Stimulated activated CD8-positive, alpha-beta memory T cell treated with anti-CD3 and anti-CD28 coated beads, Interleukin-7, amount 100 ng/mL, for 4 hours (primary cell): ENCODE measurements around the gene NKPD1.
"Not testable (repeated sequence)": the region's sequence is repeated elsewhere in the genome, so short reads cannot be mapped to it uniquely, and the experiment has no call there.

Experiments used
- DNase-seq, 2 donors: peaks; one replicate each; pipeline ENCODE4 v3.0.0-alpha.2; 2020; ENCODE audit warnings: low read depth in 2 of 2

NKPD1 gene

DNA sequence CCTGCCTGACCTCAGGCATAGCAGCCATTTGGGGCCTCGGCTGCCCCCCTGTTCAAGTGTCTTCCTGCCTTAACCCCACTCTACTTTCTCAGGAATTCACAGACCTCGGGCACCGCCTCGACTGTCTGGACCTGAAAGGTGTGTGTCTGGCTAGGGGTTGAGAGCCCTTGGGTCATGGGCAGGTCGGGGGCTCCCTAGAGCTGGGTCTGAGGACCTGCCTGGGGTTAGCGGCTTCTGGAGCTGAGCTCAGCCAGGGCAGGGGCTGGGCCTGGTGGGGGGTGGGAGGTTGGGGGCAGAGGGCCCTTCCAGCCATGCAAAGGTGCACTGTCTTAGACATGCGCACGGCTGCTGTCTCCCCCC, 20.7 kb downstream of the NKPD1 start:
- no peak for DNase-seq

GRCh38 chr19:45139286-45140143, 21.3 kb downstream of the NKPD1 start:
- DNase-seq, result no peak

DNA sequence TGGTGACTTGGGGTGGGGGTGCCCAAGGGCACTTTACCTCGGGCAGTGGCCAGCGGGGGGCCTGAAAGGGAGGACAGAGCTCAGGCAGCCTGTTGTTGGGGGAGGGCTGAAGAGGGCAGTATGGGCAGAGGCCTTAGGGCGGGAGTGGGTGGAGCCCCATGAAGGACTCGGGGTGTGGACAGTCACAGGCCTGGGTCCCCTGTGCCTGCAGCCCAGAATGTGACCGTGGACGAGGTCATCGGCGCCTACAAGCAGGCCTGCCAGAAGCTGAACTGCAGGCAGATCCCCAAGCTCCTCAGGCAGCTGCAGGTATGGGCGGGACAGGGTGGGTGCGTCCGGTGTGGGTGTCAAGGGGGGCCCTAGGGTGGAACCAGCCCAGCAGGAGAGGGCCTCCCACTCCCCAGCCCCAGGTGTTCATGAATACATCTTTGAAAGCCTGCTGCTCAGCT, 22.5 kb downstream of the NKPD1 start:
- no peak for DNase-seq

- no peak for DNase-seq
Observed at GRCh38 chr19:45137179-45137761, 23.5 kb downstream of the NKPD1 start.

DNA sequence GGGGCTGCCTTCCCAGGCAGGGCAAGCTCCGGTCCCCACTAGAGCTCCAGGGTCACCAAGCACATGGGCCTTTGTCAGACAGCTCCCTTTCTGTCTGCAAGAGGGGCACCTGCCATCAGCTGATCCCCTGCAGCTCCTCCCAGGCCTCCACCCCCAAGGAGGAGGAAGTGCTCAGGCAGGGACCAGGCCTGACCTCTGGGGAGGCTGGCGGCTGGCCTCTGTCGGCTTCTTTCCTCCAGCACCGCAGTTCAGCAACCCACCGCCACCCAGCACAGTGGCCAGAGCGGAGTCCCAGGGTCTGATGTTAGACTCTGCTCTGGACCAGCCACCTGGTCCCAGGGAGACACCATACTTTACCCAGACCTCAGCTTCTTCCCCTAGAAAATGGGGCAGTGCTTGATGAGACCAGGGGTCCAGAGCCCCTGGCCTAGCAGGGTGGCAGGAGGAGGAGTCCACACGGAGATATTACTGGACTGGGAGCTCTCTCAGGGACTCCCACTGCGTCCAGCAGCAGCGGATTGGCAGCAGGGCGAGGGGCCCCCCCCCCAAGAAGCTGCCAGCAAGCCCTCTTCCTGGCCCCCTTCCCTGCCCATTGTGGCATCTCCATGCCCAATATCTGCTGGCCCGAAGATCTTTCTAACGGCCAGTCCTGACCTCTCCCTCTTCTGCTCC, 24.1 kb downstream of the NKPD1 start:
- no peak for DNase-seq

DNA sequence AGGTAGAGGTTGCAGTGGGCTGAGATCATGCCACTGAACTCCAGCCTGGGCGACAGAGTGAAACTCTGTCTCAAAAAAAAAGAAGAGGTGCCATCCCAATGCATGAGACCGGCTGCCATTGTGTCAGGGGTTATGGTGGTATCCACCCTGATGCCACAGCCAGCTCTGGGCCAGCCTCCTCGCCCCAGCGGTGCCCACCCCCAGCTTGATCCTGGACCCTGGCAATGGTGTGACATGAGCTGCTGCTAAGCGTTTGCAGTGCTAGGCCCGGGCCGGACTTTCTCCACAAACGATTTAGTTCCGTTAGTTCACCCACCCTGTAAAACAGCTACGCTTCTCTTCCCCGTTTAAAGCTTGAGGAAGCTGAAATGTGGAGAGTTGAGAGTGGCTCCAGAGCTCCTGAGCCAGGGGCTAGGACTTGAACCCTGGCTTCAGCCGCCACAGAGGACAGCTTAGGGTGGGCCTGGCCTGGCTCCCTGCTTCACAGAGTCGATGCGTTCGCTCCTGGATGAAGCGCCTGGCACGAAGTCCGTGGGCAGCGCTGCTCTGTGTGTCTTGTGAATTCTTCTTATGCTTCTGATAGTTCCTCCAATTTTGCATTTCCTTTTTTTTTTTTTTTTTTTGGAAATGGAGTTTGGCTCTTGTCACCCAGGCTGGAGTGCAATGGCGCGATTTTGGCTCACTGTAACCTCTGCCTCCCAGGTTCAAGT, 25.5 kb downstream of the NKPD1 start:
- DNase-seq, result no peak

GRCh38 chr19:45133661-45134060, 27.1 kb downstream of the NKPD1 start:
- DNase-seq, result no peak

GRCh38 chr19:45130888-45131615, 29.7 kb downstream of the NKPD1 start:
- no peak for DNase-seq

DNA sequence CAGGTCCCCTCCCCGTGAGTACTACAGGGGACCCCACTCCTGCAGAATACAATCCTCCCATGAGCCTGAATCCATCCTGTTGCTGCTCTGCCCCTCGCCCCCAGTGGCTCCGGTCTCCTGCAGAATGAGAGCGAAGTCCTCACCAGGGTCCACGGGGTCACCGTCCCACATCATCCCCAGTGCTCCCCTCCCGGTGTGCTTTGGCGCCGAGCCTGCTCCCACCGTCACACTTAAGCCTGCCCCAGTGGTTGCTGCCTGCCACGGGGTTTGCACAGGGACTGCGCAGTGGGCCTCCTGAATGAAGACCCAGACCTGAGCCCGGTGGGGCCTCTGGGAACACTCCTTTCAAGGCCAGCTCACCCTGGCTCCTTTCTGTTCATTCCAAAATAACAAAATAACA, 30.5 kb downstream of the NKPD1 start:
- DNase-seq, result no peak

GRCh38 chr19:45128806-45129205, 32.0 kb downstream of the NKPD1 start:
- no peak for DNase-seq

DNA sequence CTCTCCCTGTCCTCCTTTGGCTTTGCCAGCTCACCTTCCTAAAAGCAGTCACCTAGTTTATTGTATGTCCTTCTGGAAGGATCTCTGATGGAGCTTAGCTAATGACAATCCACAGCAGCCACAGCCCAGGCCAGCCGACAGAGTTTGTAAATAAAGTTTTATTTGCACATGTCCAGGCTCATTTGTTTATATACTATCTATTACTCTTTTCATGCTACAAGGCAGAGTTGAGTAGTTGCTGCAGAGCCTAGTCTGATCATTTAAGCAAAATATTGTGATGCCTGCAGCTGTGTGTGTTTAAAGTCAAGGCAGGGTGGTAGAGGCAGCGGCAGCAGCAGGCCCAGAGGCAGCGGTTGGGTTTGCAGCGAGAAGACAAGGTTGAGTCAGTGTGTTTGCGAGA, 32.6 kb downstream of the NKPD1 start:
- DNase-seq, result no peak

GRCh38 chr19:45126654-45127053, 34.1 kb downstream of the NKPD1 start:
- DNase-seq, result no peak

- peak; percentile 32 to 40 for DNase-seq
Observed at GRCh38 chr19:45125975-45126493, 34.7 kb downstream of the NKPD1 start.

- no peak for DNase-seq
Observed at GRCh38 chr19:45125360-45125759, 35.4 kb downstream of the NKPD1 start.

- no peak for DNase-seq
Observed at GRCh38 chr19:45124021-45124420, 36.8 kb downstream of the NKPD1 start.

- no peak for DNase-seq
Observed at GRCh38 chr19:45123440-45123850, 37.3 kb downstream of the NKPD1 start.

GRCh38 chr19:45122832-45123231, 38.0 kb downstream of the NKPD1 start:
- no peak for DNase-seq

DNA sequence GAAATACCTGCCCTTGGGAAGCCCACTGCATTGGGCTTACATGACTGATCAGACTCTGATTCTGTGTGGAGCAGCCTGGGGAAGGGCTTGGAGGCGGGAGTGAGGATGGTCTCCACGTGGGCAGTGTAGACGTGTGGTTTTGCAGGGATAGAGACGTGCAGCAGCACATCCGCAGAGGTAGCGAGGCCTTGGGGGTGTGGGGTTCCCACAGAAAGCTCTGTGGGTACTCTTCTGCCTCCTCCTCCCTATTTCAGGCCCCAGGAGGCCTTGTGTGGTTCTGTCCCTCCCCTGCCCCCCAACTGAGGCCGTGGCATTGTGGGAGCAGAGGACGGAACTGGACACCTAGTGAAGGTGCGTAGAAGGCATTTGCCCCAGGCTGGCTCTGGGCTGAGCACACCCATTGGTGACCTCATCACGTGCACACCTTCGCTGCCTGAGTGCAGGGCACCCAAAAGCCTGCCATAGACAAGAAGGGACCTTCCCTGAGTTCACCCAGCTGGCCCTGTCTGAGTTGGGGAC, 38.9 kb downstream of the NKPD1 start:
- DNase-seq, result no peak

DNA sequence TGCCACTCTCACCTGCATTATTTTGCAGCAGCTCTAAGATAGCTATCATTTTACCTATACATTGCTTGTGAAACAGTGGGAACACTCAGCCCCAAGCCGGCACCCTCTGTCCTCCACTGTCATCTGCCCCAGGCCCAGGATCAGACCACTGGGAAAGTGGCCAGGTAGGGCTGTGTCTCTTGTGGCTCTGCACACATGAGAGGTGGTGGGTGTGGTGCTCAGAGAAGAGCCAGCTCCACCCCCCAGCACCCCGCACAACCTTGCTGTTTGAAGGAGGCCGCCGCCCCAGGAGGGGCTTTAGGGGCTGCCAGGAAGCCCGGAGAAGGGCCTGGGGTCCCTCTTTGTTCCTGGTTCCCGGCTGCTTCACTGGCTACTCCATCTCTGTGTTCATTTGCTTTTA, 41.2 kb downstream of the NKPD1 start:
- DNase-seq, result no peak

GRCh38 chr19:45118591-45119355, 42.0 kb downstream of the NKPD1 start:
- not testable (repeated sequence) for DNase-seq
